Fibroblast of lung (primary cell): ENCODE results near the gene CBR1. TPM values are rescaled to one million over a fixed set of nuclear protein-coding genes. Genes with fewer than 3 reads are reported as not detected.

Source experiments
- DNase-seq, 2 donors: peaks; one replicate each; pipeline versions ENCODE4 v3.0.0 to v3.0.0-alpha.2; 2010; ENCODE audit warnings: low read depth in 2 of 2
- H2AFZ ChIP-seq: 2 replicates; pipeline ENCODE4 v1.5.1; 2012; ENCODE audit warnings: low read length, control low read depth, inconsistent platforms
- H3K27ac ChIP-seq: 2 replicates; pipeline ENCODE4 v1.5.1; 2011; ENCODE audit warnings: low read length, control low read depth; ENCODE audit not compliant: insufficient read depth
- H3K27me3 ChIP-seq: 2 replicates; pipeline ENCODE4 v1.5.1; 2011; ENCODE audit warnings: mild to moderate bottlenecking, low read length; ENCODE audit not compliant: control insufficient read depth, insufficient read depth
- H3K36me3 ChIP-seq: 2 replicates; pipeline ENCODE4 v1.5.1; 2011; ENCODE audit warnings: low read length; ENCODE audit not compliant: control insufficient read depth, insufficient read depth
- H3K4me1 ChIP-seq: 2 replicates; pipeline ENCODE4 v1.5.1; 2011; ENCODE audit warnings: low read length; ENCODE audit not compliant: control insufficient read depth, insufficient read depth; ENCODE audit errors: extremely low read depth
- H3K4me2 ChIP-seq: 2 replicates; pipeline ENCODE4 v1.5.1; 2011; ENCODE audit warnings: low read length, control low read depth; ENCODE audit not compliant: insufficient read depth; ENCODE audit errors: extremely low read depth
- H3K4me3 ChIP-seq, 4 experiments: fragments of 200-600 bp in 1 of 4; sonication (generic) in 1 of 4; replicated peaks in 1 of 4; 2 replicates each; pipeline ENCODE4 v1.5.1; 2011 to 2016; ENCODE audit warnings: low read length in 4 of 4, low read depth in 3 of 4, mild to moderate bottlenecking in 3 of 4, control low read depth in 2 of 4, inconsistent platforms in 1 of 4, mixed read lengths in 1 of 4; ENCODE audit not compliant: insufficient read depth in 1 of 4; ENCODE audit errors: control extremely low read depth in 1 of 4
- H3K79me2 ChIP-seq: 2 replicates; pipeline ENCODE4 v1.5.1; 2012; ENCODE audit warnings: mild to moderate bottlenecking, low read length, inconsistent platforms; ENCODE audit not compliant: control insufficient read depth, insufficient read depth
- H3K9ac ChIP-seq: 2 replicates; pipeline ENCODE4 v1.5.1; 2011; ENCODE audit warnings: mild to moderate bottlenecking, low read length, control low read depth; ENCODE audit not compliant: insufficient read depth
- H3K9me3 ChIP-seq: 2 replicates; pipeline ENCODE4 v1.5.1; 2012; ENCODE audit warnings: low read depth, low read length; ENCODE audit not compliant: control insufficient read depth, insufficient read depth
- H4K20me1 ChIP-seq: 2 replicates; pipeline ENCODE4 v1.5.1; 2011; ENCODE audit warnings: low read length; ENCODE audit not compliant: control insufficient read depth, insufficient read depth; ENCODE audit errors: extremely low read depth
- CTCF ChIP-seq, 2 donors: IDR thresholded peaks in 1 of 2; conservative IDR thresholded peaks in 1 of 2; 1 replicate in 1 of 2; 2 replicates in 1 of 2; pipeline ENCODE4 v1.5.1; 2011 to 2012; ENCODE audit warnings: low read length in 2 of 2, control low read depth in 1 of 2, inconsistent platforms in 1 of 2, low read depth in 1 of 2, mild to moderate bottlenecking in 1 of 2
- EZH2 ChIP-seq: IDR thresholded peaks from 2 replicates; pipeline ENCODE4 v1.5.1; 2012; ENCODE audit warnings: low read length, control low read depth, mild to moderate bottlenecking; ENCODE audit errors: missing control alignments
- polyA plus RNA-seq, 2 donors: library from polyadenylated mRNA; depleted of rRNA in 1 of 2; stranded (reverse) in 1 of 2; unstranded in 1 of 2; fragments of >200 nt; gene quantifications; 2 replicates each; pipeline ENCODE4 v1.2.1, GENCODE V29; 2011 to 2012; ENCODE audit warnings: missing spikeins in 1 of 2
- total RNA-seq: library from RNA; depleted of rRNA; stranded (reverse); fragments of >200 nt; gene quantifications from 2 replicates; pipeline ENCODE4 v1.2.1, GENCODE V29; 2014

The CBR1 gene
- total and polyA plus RNA-seq, 2 donors (not counting 1 experiment from before 2014, with no cell fraction given), result 131 to 152 TPM

GRCh38 chr21:36120304-36120888, 50.6 kb downstream of the CBR1 start:
- Histone ChIP-seq H4K20me1 (no peaks in the 10 kb centered on the region), H2AFZ (peak overlapping the region; percentile 4), H3K27me3 (no peaks in the 10 kb centered on the region), H3K36me3 (no peaks in the 10 kb centered on the region), H3K4me2 (no peak overlapping the region), H3K79me2 (no peaks in the 10 kb centered on the region), H3K4me3 (no peak overlapping the region), H3K9me3 (no peaks in the 10 kb centered on the region), H3K4me1 (no peaks in the 10 kb centered on the region), H3K27ac (no peak overlapping the region), H3K9ac (no peak overlapping the region)
- DNase-seq, result peak in 1 of 2 donors; percentile 43
- no peak for TF ChIP-seq EZH2
- TF ChIP-seq CTCF (conservative IDR thresholded peaks at IDR 0.05 in 1 of 2, IDR thresholded peaks at IDR 0.05 in 1 of 2; ENCODE audit: low read depth in 1 of 2, low read length in 2 of 2), result no peak

Other genes with a start within 250 kb of the CBR1 start
- gene SETD4, start 9.5 kb upstream of the CBR1 start, total RNA-seq, result 11.3 and 17.2 TPM in 2 replicates
- gene SETD4, start 9.5 kb upstream of the CBR1 start, polyA plus RNA-seq, result 8.8 and 10.7 TPM in 2 replicates
- 13.4 and 21.1 TPM in 2 replicates for gene CBR3, start 65.1 kb downstream of the CBR1 start, total RNA-seq
- 13.2 and 17.8 TPM in 2 replicates for gene CBR3, start 65.1 kb downstream of the CBR1 start, polyA plus RNA-seq
- gene DOP1B, start 86.8 kb downstream of the CBR1 start, total RNA-seq, result 7.7 and 18.3 TPM in 2 replicates
- gene DOP1B, start 86.8 kb downstream of the CBR1 start, polyA plus RNA-seq, result 6.1 and 10.1 TPM in 2 replicates